HS-5 (cell line): ENCODE measurements around the gene ARMC6.

ENCODE experiments used
- DNase-seq: peaks from one replicate; pipeline ENCODE4 v3.0.0-alpha.2; 2012; ENCODE audit warnings: low read depth

The ARMC6 gene

DNA sequence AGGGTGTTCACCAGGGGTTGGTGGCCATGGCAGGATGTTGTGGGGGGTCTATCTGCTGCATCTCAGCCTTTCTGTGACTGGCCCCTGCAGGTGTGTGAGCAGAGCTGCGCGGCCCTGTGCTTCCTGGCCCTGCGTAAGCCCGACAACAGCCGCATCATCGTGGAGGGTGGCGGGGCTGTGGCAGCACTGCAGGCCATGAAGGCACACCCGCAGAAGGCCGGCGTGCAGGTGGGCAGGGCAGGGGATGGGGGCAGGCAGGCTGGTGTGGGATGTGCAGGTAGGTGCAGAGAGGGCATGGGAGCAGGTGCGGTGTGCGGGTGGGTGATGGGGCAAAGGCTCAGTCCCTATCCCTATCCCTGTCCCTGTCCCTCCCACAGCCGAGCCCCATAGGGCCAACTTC lies 22.3 kb downstream of the ARMC6 start:
- DNase-seq = no peak

DNA sequence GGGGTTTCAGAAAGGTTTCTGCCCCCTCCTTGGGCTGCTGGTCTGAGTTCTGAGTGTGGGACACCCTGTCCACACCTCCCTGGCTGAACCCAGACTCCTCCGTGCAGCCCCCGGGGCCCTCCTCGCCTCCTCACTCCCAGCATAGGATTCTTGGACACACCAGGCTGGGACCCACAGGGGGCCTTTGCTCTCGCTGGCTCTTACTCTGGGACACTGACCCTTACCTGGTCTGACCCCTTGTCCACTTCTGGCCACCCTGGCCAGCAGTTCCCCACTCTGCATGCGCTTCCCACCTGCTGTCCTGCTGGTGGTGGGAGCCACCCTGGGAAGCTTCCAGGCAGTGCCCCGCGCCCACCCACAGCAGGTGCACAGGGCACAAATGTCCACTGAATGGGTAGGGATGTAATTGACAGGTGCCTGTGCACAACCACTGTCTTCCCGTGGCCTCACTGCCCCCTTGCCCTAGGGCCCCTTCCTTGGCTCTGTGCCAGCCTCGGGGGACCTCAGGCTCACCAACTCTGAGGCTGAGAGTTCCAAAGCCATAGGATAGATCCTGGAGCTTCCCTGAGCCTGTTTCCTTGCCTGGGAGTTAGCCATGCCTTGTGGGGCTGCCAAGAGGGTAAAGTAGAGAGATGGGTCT lies 23.4 kb downstream of the ARMC6 start:
- no peak for DNase-seq

DNA sequence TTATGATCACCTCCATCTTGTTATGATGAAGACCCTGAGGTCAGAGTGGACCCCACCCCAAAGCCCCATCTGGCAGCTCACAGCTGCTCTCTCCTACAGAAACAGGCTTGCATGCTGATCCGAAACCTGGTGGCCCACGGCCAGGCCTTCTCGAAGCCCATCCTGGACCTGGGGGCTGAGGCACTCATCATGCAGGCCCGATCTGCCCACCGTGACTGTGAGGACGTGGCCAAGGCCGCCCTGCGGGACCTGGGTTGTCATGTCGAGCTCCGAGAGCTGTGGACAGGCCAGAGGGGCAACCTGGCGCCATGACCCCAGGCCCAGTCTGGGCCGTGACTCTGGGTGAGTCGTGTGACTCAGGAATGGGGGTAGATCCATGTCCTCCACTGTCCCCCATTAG lies 23.9 kb downstream of the ARMC6 start:
- no peak for DNase-seq

DNA sequence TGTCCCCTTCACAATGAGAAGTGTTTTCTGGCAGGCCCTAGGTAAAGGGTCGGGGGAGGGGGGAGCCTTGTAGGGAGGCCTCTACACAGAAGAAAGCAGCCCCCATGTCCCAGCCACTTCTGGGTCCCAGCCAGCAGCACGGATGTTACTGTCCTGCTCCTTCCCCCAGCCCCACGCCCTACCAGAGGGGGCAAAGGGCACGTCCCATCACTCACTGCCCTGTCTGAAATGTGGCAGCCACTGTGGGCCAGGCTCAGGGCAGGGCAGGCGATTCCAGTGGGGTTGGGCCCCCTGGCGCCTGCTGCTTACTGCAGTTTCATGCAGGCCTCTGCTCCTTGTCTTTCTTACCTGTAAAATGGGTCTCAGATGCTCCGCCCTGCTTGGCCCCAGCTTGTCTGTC lies 24.3 kb downstream of the ARMC6 start:
- DNase-seq = no peak

DNA sequence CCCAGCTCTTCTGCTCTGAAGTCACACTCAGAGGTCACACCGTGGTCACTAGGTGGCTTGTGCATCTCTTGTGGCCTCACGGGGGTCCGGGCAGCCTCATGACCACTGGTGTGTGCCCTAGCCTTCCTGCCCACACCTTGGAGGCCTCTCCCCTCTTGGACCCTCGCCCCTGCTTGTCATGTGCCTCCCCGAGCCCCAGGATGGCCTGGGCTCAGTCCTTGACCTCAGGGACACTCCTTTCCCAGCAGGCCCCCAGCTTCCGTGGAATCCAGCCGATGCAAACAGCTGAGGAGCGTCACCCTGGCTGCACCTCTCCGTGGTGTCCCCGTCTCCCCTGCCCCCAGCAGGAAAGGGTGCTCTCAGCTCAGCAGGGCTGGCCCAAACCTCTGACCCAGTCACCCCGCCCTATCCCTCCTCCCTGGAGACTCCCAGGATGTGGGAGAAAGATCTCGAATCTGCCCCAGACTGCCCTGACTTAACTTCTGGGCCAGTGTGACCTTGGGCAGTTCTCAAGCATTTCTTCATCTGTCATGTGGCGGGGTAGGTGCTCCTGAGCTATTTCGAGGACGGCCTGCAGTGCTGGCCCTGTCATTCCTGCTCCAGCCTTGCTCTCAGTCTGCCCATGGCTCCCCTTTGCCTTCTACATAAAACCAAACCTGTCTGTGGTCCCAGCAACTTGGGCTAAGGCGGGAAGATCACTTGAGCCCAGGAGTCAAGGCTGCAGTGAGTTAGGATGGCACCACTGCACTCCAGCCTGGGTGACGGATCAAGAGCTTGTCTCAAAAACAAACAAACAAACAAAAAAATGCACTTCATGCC lies 25.8 kb downstream of the ARMC6 start:
- no peak for DNase-seq

DNA sequence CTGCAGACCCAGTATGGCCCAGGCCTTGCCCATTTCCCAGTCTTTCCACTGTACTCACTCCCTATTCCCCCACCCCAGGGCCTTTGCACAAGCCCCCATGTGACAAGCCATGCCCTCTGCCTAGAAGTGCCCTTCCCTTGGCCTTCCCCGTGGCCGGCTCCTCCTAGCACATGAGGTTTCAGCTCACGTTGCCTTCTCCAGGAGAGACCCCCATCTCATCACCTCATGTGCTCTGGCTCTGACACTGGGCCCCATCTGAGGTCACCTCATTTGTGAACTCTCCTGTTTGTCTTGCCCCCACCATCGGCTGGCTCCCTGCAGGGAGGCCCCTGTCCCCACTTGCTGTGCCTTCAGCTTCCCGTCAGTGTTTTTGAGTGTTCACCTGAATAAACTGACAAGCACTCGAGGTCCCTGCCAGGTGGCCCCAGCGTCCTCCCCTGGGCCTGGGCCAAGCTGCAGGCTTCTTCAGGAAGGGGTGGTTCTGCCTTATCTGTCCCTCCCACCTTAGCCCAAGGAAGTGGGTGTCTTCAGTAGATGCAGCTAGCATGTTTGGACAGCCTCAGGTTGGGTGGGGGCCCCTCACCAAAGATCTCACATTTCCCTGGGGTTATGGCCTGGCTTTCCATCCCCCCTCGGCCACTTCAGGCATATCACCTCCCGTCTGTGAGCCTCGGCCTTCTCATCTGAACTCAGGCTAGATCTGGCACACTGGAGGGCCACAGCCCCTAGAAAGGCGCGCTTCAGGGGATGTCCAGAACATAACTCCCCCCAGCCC lies 26.6 kb downstream of the ARMC6 start:
- DNase-seq = no peak

DNA sequence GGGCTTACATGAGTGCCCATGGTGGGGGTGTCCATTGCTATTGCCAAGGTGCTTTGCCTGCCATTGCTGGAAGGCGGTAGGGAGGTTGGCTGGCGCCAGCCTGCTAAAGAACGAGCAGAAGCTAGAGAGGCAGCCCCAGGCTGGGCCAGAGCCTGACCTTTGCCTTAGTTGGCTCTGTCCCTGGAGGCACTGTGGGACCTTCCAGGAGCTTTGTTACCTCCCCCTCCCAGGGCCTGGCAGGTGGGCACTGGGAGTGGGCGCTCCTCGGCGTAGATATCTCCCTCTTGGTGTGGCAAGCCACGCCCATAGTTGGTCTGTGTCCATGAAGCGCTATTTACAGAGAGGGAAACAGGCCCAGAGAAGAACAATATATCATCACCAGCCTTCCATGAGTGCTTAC lies 28.1 kb downstream of the ARMC6 start:
- no peak for DNase-seq

DNA sequence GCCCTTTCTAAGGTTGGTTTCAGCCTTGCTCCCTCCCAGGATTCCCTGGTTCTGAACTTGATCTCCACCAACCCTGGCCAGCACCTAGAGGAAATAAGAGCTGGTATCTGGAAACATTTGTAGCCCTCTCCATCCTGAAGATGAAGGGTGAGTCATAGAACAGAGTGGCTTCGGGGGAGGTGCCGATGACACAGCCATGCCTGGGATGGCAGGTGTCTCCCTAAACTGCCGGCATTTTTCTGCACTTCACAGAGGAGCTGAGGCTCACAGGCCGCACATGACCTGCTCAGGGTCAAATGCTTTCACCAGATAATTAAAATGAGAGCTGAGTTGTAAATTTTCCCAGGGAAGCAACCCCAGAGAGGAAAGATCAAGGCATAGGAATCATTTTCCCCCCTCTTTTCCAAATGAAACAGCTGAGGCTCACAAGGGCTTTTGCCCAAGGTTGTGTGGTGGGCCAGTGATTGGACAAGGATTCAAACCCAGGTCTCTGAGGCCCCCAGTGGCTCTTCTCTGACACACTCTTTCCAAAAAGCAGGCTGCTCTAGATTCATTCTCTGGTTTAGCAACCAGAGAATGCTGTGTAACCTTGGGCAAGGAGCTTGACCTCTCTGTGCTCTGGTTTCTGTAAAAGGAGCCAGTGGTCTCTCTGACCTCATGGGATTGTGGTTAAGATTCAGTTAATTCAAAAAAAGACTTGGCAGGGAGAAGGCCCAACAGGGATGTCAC lies 29.2 kb downstream of the ARMC6 start:
- peak; percentile 29 for DNase-seq

DNA sequence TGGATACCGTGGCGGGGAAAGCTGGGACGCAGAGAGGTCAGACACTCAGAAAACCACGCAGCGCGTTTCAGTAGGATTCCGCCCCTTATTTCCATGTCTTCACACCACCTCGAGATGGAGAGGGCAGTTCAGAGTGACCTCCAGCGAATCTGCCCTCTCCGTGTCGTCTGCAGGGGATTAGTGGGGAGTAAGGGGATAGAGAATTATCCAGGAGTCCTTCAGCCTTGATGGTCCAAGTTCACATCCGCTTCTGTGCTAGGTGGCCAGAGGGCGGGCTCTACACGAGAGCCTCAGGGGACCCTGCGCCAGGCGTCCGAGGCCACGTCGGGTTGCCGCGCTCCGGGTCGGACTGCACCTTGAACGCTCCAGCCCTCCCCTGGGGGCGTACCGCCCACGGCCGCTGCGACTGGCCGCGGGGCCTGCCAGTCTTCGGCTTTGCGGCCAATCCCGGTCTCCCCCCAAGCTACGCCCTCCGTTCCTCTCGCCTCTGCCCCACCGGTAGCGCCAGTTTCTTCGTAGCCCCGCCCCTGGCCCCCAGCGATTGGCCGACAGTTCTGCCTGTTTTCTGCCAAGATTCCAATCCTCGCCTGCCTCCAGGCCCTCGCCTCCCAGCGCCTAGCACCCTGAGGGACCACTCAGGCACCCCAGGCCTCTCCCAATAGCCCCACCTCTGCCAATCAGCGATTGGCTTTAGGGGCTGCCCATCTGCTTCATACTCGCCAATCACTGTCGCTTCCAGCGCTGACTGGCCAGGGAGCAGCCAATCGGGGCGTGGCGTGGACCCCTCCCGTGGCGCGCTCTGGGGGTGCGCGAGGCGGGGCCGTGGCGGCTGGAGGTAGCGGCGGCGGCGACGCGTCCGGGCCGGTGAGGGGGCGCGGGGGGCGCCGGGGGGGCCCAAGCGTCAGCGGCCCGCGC lies 30.0 kb downstream of the ARMC6 start, which contains the start of gene SLC25A42:
TSS of gene SLC25A42 (plus strand) at position 812 of the 915 bp plus-strand sequence. CDS start 32,131 bp downstream, outside the sequence.
- DNase-seq = peak; percentile 98

DNA sequence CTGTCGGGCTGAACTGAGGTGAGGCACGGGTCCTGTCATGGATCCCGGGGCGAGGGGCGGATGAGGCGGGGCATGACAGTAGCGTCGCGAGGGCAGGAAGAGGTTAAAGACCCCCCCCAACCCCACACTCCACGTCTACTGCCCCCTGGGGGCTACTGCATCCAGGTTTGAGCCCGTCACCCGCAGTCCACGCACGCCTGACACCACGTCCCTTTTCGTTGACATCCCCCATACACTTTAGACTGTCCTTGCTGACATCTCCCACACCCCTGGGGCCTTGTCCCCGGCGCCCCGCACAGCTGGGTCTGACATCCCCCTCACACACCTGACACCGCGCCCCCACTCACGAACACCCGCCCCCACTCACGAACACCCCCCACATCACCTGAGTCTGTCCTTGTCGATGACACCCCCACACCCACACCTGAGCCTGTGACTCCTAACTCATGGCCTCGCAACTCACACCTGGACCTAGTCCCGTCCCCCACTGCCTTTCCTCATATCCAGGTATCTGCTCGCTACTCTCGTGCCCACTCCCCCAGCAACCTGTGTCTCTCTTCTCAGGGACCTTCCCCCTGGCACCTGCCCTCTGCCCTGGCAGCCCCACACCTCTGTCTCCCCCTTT lies 30.8 kb downstream of the ARMC6 start:
- no peak for DNase-seq

DNA sequence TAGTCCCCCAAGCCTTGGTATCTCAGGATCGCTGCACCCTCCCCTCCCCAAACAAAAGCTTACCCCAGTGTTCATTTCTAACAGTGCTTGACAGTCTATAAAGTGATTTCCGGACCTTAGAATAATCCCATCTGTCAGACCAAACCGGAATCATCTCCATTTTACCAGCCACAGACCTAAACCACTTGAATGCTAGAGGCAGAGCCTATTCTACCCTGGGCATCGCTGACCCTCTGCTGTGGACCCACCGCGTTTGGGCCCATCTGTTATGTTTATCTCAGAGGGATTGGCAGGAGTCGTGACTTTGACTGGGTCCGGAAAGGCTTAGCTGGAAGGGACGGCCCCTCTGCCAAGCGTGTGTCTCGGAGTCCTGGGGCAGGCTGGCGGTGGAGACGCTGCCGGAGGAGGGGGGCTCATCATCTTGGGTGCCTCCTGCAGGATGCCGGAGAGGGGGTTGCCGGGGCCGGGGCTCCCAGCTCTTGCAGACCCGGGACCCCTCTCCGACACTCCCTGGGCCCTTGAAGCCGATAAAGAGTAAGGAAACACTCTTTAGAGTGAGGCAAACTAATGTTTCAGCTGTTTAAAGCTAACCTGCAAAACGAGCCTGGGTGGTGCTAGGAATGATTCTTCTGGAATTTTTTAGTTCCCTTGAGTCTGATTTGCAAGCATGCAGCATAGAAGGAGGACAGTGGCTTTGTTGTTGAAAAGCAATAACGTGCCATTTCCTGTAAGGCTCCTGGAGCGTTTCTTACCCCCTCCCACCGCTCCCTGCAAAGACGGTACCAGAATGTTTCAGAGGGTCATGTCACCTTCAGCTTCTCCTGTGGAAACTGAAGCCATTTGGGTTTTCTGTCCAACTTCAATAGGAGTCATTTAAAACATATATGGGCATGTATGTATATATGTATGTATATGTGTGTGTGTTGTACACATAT lies 31.7 kb downstream of the ARMC6 start:
- no peak for DNase-seq

DNA sequence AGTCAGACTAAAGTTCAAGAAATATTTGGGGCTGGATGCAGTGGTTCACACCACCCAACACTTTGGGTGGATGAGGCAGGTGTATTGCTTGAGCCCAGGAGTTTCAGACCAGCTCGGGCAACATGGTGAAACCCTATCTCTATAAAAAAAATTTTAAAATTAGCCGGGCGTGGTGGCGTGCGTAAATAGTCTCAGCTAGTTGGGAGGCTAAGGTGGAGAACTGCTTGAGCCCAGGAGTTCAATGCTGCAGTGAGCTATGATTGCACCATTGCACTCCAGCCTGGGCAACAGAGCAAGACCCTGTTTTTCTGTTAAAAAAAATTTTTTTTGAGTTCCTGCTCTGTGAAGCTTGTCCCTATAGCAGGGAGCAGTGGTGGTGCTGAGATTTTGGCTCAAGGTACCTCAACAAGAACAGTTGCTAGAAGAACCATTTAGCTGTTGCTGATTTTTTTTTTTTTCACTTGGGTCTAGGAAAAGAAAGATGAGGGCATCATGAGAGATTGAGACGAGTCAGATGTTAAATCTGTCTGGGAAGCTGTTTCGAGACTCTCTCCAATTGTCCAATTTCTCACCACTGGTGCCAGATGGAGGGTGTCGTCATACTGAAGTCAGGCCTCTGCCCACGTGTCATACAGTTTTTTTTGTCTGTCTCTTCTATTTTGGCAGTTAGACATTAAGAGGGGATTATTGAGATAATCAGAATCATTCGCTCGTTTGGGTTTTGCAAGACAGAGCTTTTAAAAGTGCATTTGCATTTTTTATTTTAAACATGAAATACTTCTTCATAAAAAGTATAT lies 34.1 kb downstream of the ARMC6 start:
- DNase-seq = no peak

DNA sequence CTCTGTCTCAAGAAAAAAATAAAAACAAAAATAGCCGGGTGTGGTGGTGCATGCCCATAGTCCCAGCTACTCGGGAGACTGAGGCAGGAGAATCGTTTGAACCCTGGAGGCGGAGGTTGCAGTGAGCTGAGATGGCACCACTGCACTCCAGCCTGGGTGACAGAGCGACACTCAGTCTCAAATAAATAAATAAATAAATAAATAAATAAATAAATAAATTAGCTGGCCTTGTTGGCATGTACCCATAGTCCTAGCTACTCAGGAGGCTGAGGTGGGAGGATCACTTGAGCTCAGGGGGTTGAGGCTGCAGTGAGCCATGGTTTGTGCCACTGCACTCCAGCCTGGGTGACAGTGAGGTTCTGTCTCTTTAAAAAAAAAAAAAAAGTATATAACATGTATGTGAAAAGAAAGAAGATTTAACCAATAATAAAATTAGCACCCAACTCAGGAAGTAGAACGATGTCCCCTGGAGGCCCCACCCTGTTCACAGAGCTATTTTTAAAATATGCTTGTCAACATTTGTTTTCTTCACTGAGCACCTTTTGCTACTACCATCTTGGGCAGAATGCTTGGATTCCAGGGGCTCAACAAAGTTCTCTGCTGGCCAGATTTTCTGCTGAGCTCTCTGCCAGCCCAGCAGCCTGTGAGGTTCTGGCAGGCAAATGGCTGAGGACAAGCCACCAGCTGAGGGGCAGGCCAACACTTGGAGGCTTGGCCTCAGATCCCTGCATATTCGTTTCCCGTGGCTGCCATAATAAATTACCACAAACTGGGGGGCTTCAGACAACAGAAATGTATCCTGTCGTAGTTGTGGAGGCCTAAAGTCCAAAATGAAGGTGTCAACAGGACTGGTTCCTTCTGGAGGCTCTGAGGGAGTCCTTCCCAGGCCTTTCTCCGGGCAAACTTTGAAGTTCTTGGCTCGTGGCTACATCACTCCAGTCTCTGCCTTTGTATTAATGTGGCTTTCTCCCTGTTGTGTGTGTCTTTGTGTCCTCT lies 35.6 kb downstream of the ARMC6 start:
- no peak for DNase-seq

DNA sequence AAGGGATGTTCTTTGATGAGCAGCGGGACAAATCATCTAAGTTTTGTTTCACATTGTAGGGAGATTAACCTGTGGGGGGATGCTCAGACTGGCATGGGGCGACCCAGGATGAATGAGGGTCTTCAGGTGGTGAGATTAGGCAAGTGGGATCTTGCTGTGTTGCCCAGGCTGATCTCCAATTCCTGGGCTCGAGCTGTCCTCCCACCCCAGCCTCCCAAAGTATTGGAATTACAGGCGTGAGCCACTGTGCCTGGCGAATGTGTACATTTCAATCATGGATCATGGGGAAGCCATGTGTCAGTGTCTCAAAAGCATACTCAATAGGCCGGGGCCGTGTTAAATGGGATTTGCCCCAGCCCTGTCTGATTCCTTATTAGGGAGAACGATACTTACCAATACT lies 38.5 kb downstream of the ARMC6 start:
- no peak for DNase-seq

DNA sequence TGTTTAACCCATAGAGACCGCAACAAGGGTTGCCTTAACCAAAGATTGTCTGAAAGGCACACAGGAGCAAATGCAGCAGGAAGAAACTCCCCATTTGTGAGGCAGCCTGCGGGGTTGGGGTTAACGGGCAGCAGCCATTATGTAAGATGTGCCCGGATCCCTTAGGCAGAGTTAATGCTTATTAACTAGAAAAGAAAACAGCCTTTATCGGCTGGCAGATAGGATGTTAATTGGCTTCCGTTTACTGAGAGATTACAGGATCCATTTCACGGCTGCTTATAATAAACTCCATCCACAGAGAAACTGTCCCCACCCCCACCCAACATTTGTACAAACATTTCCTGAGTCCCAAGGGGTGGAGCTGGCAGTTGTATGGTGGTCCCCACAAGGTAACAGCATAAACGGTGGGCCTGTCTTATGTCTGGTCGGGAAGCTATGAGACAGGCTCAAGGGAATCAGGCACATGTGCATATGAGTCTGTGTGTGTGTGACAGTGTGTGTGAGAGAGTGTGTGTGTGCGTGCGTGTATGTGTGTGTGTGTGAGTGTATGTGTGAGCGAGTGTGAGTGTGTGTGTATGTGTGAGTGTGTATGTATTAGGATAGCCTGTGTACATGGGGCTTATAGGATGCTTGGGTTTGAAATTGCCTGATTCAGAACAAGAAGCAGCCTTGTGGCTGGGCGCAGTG lies 40.9 kb downstream of the ARMC6 start:
- DNase-seq = no peak

DNA sequence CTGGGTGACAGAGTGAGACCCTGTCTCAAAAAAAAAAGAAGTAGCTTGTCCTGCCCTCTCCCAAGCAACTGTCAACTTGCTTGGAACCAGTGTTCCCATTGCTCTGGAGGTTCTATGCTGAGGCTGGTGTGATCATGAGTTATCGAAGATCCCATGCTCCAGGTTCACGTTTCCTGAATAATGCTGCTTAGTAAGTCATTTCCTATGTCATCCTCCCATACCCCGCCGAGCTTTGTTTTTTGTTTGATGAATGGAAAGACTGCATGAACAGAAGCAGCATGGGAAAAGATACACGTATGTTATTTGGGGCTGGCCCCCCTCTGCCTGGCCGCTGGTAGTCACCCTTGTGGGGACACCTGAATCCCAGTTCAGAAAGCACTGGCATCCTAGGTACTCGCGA lies 41.7 kb downstream of the ARMC6 start:
- DNase-seq = no peak

DNA sequence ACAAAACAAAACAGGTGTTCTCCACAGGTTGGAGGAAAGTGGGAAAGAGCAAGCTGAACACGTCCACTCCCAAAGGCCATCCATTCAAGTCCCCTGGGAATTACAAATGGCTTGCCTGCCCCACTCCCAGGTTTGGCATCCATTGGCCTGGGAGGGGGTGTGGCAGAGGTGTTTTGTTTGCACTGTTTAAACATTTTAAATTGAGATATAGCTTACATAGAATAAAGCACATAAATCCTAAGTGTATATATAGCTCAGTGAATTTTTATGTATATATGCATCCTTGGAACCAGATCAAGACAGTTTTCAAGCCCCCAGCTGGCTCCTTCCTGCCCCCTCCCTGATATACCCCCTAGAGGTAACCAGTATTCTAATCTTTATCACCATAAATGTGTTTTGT lies 43.1 kb downstream of the ARMC6 start:
- DNase-seq = no peak
